B cell (primary cell): Measurements from ENCODE around the gene MCM5. TPM values are rescaled to one million over a fixed set of nuclear protein-coding genes. Genes with fewer than 3 reads are reported as not detected.
A peak's percentile ranks its signal among the peaks of the same experiment; 100 is the strongest.

Experiments
- ATAC-seq: fragments of 200-7000 bp; cut with Tn5 transposase; one replicate; pipeline ENCODE4 v1.10.0; 2021; ENCODE audit warnings: low read depth, mild to moderate bottlenecking, moderate number of reproducible peaks, moderate library complexity
- CTCF ChIA-PET: fragments of 350-600 bp; sonication (Branson Sonifier 250); formaldehyde crosslinking; loops from one replicate; lab custom pipeline; 2021; ENCODE audit warnings: antibody characterized with exemption, inconsistent platforms; lab: Charles Lee
- POLR2A ChIA-PET: fragments of 350-600 bp; sonication (Branson Sonifier 250); formaldehyde crosslinking; loops from one replicate; lab custom pipeline; 2021; ENCODE audit warnings: antibody characterized with exemption; lab: Charles Lee
- DNase-seq: peaks from one replicate; pipeline ENCODE4 v3.0.0; 2013
- H2AFZ ChIP-seq: 2 replicates; pipeline ENCODE4 v1.6.1; 2012; ENCODE audit warnings: mild to moderate bottlenecking, low read depth, low read length; ENCODE audit not compliant: insufficient read depth, poor library complexity, severe bottlenecking
- H3K27ac ChIP-seq, 2 donors: 1 replicate in 1 of 2; 2 replicates in 1 of 2; pipeline ENCODE4 v1.5.1; 2012 to 2013; ENCODE audit warnings: low read length in 2 of 2, mild to moderate bottlenecking in 2 of 2, moderate library complexity in 1 of 2
- H3K27me3 ChIP-seq, 4 experiments: fragments of 200-600 bp in 1 of 4; sonication (generic) in 1 of 4; replicated peaks in 1 of 4; 1 replicate in 2 of 4; 2 replicates in 2 of 4; pipeline versions ENCODE4 v1.6.1 to v1.7.0; 2013 to 2016; ENCODE audit warnings: low read length in 3 of 4, mild to moderate bottlenecking in 2 of 4, mixed read lengths in 1 of 4, moderate library complexity in 1 of 4; ENCODE audit not compliant: insufficient read depth in 4 of 4, control insufficient read depth in 3 of 4; ENCODE audit errors: control extremely low read depth in 1 of 4
- H3K36me3 ChIP-seq, 2 experiments: replicated peaks in 1 of 2; 1 replicate in 1 of 2; 2 replicates in 1 of 2; pipeline versions ENCODE4 v1.6.1 to v1.7.1; 2013; ENCODE audit warnings: low read length in 1 of 2; ENCODE audit not compliant: insufficient read depth in 2 of 2, control insufficient read depth in 1 of 2; ENCODE audit errors: control extremely low read depth in 1 of 2, extremely low read depth in 1 of 2
- H3K4me1 ChIP-seq, 2 donors: fragments of 200-600 bp in 1 of 2; sonication (generic) in 1 of 2; 1 replicate in 1 of 2; 2 replicates in 1 of 2; pipeline versions ENCODE4 v1.5.1 to v1.6.1; 2013 to 2017; ENCODE audit warnings: low read length in 2 of 2; ENCODE audit not compliant: control insufficient read depth in 2 of 2, insufficient read depth in 2 of 2
- H3K4me2 ChIP-seq: replicated peaks from 2 replicates; pipeline ENCODE3; 2012; ENCODE audit warnings: mild to moderate bottlenecking, low read depth, low read length; ENCODE audit not compliant: poor library complexity, severe bottlenecking
- H3K4me3 ChIP-seq, 5 experiments: fragments of 200-600 bp in 1 of 5; sonication (generic) in 1 of 5; 1 replicate in 3 of 5; 2 replicates in 2 of 5; pipeline versions ENCODE4 v1.5.1 to v1.7.0; 2011 to 2016; ENCODE audit warnings: low read length in 4 of 5, mild to moderate bottlenecking in 4 of 5, low read depth in 2 of 5, control low read depth in 1 of 5, moderate library complexity in 1 of 5; ENCODE audit not compliant: insufficient read depth in 1 of 5; ENCODE audit errors: control extremely low read depth in 1 of 5, extremely low read depth in 1 of 5
- H3K79me2 ChIP-seq: fragments of 200-600 bp; sonication (generic); one replicate; pipeline ENCODE4 v1.6.0; 2016; ENCODE audit warnings: low read length; ENCODE audit not compliant: control insufficient read depth, insufficient read depth
- H3K9ac ChIP-seq: fragments of 200-600 bp; sonication (generic); 2 replicates; pipeline ENCODE4 v1.6.1; 2017; ENCODE audit warnings: mild to moderate bottlenecking, low read length, moderate library complexity
- H3K9me3 ChIP-seq, 3 donors: one replicate each; pipeline versions ENCODE4 v1.6.1 to v1.7.1; 2013; ENCODE audit warnings: low read length in 2 of 3; ENCODE audit not compliant: control insufficient read depth in 2 of 3, insufficient read depth in 1 of 3; ENCODE audit errors: control extremely low read depth in 1 of 3
- H4K20me1 ChIP-seq: 2 replicates; pipeline ENCODE4 v1.6.0; 2012; ENCODE audit warnings: mild to moderate bottlenecking, low read length; ENCODE audit not compliant: insufficient read depth, control insufficient read depth, poor library complexity, severe bottlenecking
- H3K27ac Mint-ChIP-seq: one replicate; pipeline ENCODE4 v1.8.0; 2021; ENCODE audit warnings: mixed read lengths
- H3K27me3 Mint-ChIP-seq: one replicate; pipeline ENCODE4 v1.8.0; 2021; ENCODE audit warnings: mixed read lengths
- H3K4me1 Mint-ChIP-seq: one replicate; pipeline ENCODE4 v1.8.0; 2021; ENCODE audit warnings: mixed read lengths
- H3K4me3 Mint-ChIP-seq: one replicate; pipeline ENCODE4 v1.8.0; 2021; ENCODE audit warnings: mixed read lengths
- H3K9me3 Mint-ChIP-seq: one replicate; pipeline ENCODE4 v1.8.0; 2022; ENCODE audit warnings: mixed read lengths; ENCODE audit not compliant: insufficient read depth
- EZH2 ChIP-seq: IDR thresholded peaks from 2 replicates; pipeline ENCODE4 v1.6.1; 2012; ENCODE audit warnings: borderline replicate concordance, low read depth, mild to moderate bottlenecking, moderate library complexity, low read length; ENCODE audit not compliant: insufficient read depth, poor library complexity, severe bottlenecking
- WGBS: methylation state at CpG from one replicate; pipeline ENCODE4 v1.1.5; 2013; ENCODE audit warnings: missing lambda C conversion rate; ENCODE audit not compliant: insufficient coverage; 5-methylcytosine and 5-hydroxymethylcytosine counted together
- intact Hi-C: fragments of 100-400 bp; cut with micrococcal nuclease; formaldehyde crosslinking; loops from one replicate; pipeline ENCODE4 v1.10.0; 2022
- polyA minus RNA-seq: library from RNA; depleted of rRNA, polyadenylated mRNA; stranded (reverse); fragments of >200 nt; gene quantifications from 2 replicates; pipeline ENCODE4 v1.2.3, GENCODE V29; 2012
- polyA plus RNA-seq: library from polyadenylated mRNA; depleted of rRNA; stranded (reverse); fragments of >200 nt; gene quantifications from 2 replicates; pipeline ENCODE4 v1.2.3, GENCODE V29; 2012
- total RNA-seq, 2 donors: library from RNA; stranded (reverse); fragments of 120-200 nt in 1 of 2; gene quantifications; 1 replicate in 1 of 2; 2 replicates in 1 of 2; pipeline versions ENCODE4 v1.2.3 to v1.2.4, GENCODE V29; 2013 to 2022
- TF ChIP-seq, protein P1 (sequence below): fragments of 200-600 bp; IDR thresholded peaks from one replicate; pipeline ENCODE4 v1.8.0; 2022; ENCODE audit warnings: antibody characterized with exemption, mild to moderate bottlenecking

The MCM5 gene
- total RNA-seq (203 and 221 TPM in 2 replicates), polyA plus RNA-seq (91.3 and 112 TPM in 2 replicates), polyA minus RNA-seq (147 and 192 TPM in 2 replicates)
- 72.0 TPM for total RNA-seq (2013)

DNA sequence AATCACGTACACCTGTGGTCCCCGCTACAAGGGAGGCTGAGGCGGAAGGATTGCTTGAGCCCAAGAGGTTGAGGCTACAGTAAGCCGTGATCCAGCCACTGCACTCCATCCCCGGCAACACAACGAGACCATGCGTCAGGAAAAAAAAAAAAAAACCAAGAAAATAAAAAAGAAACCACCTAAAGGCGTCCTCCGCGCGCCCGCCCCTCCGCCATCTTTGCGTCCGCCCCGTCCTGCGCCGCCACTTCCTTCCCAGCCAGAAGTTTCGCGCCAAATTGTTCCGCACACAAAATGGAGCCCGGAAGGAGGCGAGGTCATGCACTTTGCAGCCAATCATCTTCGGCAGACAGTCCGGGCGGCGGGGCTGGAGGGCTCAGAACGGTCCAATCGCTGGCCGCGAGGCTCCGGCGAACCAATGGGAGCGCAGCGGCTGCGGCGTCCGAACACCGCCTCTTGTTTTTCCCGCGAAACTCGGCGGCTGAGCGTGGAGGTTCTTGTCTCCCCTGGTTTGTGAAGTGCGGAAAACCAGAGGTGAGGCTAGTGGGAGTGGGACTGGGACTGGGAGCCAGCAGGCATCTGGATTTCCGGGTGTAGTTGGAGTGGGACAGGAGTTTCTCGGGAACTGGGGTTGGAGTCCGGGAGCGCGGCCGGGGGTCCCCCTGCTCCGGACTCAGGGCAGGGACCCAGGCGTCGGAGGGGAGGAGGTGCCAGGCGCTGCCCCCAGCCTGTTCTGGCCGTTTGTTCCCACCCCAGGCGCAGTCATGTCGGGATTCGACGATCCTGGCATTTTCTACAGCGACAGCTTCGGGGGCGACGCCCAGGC, at the start of gene MCM5:
MCM5 (plus strand) TSS at position 463 of the 823 bp plus-strand sequence; CDS start at position 762, 299 bp downstream.
- H3K4me3 Mint-ChIP-seq: peak within 1 kb of the TSS; percentile 98
- peaks cover 33% of the 10 kb centered on the region for H3K79me2 ChIP-seq
- no peaks in the 10 kb centered on the region for H3K9me3 Mint-ChIP-seq
- ChIA-PET CTCF (interaction anchor here (3.1 to 7.3 kb wide), 3 partner anchors 11 to 49 kb away, joined by 7 to 60 read pairs (median 17); no protein-coding TSS in a partner anchor), POLR2A (interaction anchor here (1.3 to 3.8 kb wide), 5 partner anchors 10 to 47 kb away, joined by 3 to 28 read pairs (median 5); partner anchors contain the start of gene HMOX1)
- H3K4me2 ChIP-seq: peak within 1 kb of the TSS; percentile 84
- intact Hi-C loops: loop anchor here (1.0 kb wide), 3 partner anchors 10 to 48 kb away; no protein-coding TSS in a partner anchor
- H3K27me3 Mint-ChIP-seq: no peaks in the 10 kb centered on the region
- H2AFZ ChIP-seq: peak within 1 kb of the TSS; percentile 87
- peaks cover 0 to 30% of the 10 kb centered on the region in 2 experiments for H3K36me3 ChIP-seq
- ATAC-seq (peak; percentile 97), DNase-seq (peak; percentile 98)
- WGBS: 1% methylated on average over 63 of the region's 64 CpGs
- peaks cover 35 to 64% of the 10 kb centered on the region in 2 donors for H3K4me1 ChIP-seq
- H3K27ac ChIP-seq: peak within 1 kb of the TSS; percentile 82 to 92
- no peaks in the 10 kb centered on the region for H3K27me3 ChIP-seq
- peak within 1 kb of the TSS; percentile 76 to 100 (median 90) for H3K4me3 ChIP-seq
- peak within 1 kb of the TSS; percentile 86 for H3K9ac ChIP-seq
- TF ChIP-seq EZH2: no peak
- TF ChIP-seq, protein P1, sequence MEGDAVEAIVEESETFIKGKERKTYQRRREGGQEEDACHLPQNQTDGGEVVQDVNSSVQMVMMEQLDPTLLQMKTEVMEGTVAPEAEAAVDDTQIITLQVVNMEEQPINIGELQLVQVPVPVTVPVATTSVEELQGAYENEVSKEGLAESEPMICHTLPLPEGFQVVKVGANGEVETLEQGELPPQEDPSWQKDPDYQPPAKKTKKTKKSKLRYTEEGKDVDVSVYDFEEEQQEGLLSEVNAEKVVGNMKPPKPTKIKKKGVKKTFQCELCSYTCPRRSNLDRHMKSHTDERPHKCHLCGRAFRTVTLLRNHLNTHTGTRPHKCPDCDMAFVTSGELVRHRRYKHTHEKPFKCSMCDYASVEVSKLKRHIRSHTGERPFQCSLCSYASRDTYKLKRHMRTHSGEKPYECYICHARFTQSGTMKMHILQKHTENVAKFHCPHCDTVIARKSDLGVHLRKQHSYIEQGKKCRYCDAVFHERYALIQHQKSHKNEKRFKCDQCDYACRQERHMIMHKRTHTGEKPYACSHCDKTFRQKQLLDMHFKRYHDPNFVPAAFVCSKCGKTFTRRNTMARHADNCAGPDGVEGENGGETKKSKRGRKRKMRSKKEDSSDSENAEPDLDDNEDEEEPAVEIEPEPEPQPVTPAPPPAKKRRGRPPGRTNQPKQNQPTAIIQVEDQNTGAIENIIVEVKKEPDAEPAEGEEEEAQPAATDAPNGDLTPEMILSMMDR: no peak
- H4K20me1 ChIP-seq: no peaks in the 10 kb centered on the region
- peak within 1 kb of the TSS; percentile 98 for H3K27ac Mint-ChIP-seq
- peaks cover 49% of the 10 kb centered on the region for H3K4me1 Mint-ChIP-seq
- H3K9me3 ChIP-seq: no peaks in the 10 kb centered on the region
